Left forelimb (tissue), 1 donor: ENCODE measurements around the gene SHISAL1.

Source experiments
- DNase-seq: peaks from one replicate; pipeline ENCODE4 v3.0.0-alpha.2; 2018; ENCODE audit warnings: low spot score

The SHISAL1 gene

DNA sequence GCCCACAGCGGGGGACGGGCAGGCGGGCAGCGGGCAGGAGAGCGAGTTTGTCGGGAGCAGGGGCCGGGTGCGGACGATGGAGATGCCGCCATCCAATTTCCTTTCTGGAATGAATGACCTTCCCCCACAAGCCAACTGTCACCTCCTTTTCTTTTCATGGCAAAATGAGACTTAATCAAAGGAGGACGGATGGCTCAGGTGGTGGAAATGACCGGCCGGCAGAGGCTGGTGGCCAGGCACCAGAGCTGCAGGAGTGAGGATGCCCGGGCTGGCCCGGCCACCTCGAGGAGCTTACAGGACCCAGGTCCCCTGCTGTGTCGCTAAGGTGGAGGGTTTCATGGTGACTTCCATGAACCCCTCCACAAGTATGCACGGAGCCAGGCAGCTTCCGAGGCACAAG lies 11.7 kb downstream of the SHISAL1 start:
- DNase-seq = no peak

DNA sequence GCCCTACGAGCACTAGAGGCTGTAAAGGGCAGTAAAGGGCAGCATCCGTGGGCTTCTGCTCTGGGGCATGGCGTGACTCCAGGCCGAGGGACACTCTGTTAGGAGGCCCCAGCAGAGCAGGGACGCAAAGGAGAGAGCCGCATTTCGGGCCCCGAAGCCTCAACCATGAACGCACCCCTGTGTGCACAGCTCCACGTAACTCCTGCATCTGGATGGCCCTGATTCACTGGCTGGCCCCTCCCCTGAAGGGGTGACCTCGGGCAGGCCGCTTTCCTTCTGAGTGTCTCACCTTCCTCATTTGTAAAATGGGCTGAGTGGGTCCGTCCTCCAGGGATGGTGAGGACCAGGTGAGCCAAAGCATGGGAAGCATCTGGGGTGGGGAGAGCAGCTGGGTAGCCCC lies 13.6 kb downstream of the SHISAL1 start:
- no peak for DNase-seq

DNA sequence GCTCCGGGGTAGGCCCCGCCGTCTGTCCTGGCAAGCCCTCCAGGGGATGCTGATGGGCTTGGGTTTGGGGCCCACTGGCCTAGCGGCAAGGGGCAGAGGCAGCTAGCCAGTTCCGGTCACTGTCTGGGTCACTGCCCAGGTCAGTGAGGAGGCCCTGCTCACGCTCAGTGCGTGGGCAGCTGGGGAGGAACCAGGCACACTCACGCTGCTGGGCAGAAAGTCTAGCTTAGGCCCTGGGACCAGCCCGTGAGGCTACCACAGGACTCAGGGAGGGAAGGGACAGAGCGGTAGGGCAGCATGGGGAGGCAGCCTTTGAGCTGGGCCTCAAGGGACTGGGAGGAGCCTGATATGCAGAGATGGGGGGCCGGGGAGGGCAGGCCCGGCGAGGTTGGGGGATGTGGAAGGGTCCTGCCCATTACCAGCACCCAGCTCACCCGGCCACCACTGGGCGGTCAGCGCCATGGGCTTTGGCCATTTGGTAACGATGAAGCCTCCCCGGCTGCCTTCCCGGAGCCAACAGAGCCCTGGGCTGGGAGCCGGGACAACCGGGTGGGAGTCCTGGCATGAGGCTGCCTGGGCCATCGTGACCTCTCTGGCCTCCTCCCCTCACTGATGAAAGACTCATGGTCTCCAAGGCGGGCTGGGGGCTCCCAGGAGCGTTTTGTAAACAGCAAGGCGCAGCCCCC lies 14.2 kb downstream of the SHISAL1 start:
- DNase-seq = no peak

DNA sequence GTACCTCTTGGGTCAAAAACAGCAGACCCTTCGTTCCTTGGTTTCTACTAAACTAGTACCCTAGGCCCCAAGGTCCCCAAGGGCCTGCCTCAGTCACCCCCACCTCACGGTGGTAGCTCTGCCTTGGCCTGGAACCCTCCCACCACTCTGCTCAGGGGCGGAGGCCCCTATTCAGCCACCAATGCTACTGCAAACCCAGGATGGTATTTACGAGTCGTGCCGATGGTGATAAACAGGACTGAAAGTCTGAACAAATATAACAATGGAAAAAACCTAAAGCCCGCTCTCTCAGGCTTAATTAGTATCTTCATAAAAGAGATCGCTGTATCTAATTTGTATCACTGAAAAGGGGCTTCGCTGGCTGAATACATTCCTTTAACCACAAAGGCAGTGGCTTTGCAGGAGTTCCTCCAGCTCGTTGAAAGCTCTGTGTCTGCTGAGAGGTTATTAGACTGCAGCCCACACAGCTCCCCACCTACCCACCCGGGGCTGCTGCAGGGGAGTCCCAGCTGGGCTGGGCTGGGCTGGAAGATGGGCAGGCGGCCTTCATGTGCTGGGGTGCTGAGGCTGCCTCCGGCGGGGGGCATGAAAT lies 15.2 kb downstream of the SHISAL1 start:
- DNase-seq = no peak

GRCh38 chr22:44295406-44295805 lies 17.3 kb downstream of the SHISAL1 start:
- DNase-seq = no peak

- no peak for DNase-seq
Observed at GRCh38 chr22:44293876-44294275, 18.9 kb downstream of the SHISAL1 start.

DNA sequence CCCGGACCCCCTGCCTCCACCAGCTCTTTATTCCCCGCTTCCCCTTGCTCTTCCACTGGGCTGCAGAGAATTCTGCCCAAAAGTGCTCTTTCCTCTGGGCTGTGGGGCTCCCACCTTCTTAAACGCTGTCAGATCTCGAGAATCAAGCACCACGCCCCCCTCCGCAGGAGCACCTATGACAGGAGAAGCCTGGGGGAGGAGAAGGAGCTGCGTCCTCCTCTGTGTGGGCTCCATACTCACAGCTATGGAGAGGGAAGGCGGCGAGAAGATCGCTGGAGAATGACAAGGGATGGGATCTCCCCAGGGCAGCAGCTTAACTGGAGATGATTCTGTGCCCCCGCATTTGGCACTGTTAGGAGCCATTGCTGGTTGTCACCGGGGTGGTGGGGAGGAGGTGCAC lies 19.7 kb downstream of the SHISAL1 start:
- DNase-seq = no peak

GRCh38 chr22:44292521-44292920 lies 20.2 kb downstream of the SHISAL1 start:
- DNase-seq = no peak

DNA sequence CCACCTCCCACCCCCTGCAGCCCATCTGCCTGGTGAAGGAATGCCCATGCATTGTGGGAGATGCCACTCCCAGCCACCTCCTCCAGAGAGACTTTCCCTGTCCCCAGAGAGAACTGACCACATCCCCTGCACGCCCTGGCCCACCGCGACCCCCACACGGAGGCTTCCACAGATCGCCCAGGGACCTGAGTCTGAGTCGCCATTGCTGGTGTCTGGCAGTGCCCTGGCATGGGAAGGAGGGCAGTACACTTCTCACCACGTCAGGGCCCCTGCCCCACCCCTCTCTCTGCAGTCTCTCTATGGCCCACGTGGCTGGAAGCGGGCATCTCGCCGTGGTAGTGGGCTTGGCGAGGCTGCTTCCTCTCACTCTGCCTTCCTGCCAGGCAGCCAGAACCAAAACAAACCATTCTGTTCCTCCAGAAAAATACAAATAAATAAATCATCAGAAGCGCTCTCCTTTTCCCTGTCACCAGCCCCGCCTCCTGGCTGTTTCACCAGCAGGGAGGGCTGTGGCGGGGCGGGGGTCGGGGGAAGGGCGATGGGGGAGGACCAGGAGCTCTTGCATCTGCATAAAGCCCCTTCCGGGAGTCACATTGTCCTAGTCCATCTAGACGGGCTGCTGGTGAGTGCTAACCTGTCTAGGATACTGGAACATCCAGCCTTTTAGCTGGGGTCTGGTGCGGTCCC lies 20.9 kb downstream of the SHISAL1 start:
- DNase-seq = no peak

DNA sequence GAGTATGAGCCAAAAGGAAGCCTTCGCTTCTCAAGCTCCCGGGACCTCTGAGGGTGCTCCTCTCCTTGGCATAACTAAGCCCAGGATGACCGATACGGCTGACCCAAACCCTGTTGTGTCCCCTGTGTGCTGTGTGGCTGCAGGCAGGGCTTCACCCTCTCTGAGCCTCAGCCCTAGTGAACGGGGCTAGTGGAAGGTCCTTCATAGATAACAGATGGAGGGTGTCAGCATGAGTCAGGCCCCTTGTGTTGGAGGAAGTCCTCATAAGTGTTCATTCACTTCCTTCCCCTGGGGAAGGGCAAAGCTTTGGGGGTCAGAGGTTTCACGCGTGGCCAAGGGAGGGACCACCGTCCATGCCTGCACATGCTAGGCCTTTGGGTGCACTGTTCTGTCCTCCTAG lies 21.5 kb downstream of the SHISAL1 start:
- no peak for DNase-seq

DNA sequence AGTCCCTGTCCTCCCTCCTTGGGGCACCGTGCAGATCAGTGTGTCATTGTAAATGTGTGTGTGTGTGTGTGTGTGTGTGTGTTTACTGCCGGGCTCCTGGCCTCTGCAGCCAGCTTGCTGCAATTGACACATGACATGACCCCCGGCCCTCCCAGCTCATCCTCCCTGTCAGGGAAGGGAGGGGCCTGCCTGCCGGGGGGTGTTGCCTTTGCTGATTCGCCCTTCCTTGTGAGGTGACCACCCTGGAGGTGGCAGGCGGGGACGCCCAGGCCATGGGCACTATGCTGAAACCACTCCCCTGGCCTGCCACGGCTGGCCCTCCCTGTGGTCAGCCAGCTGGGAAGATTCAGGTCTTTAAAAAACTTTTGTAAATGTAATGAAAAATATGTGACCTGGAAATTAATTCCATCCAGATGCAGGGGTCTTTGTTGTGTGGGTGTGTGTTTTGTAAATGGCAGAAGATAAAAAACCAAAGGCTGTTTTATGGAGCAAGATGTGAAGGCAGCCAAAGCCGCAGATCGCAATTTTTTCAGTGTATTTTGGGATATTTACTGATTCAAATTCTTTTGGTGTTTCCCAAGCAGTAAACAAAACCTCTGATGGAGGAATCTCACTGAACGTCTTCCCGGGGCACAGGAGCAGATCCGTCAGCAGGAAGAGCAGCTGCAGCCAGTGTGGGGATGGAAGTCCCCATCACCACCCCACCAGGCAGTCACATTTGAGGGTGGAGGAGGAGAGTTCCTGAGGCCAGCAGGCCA lies 23.2 kb downstream of the SHISAL1 start:
- DNase-seq = no peak

- no peak for DNase-seq
Observed at GRCh38 chr22:44288913-44289312, 23.8 kb downstream of the SHISAL1 start.

GRCh38 chr22:44287741-44288140 lies 25.0 kb downstream of the SHISAL1 start:
- no peak for DNase-seq

DNA sequence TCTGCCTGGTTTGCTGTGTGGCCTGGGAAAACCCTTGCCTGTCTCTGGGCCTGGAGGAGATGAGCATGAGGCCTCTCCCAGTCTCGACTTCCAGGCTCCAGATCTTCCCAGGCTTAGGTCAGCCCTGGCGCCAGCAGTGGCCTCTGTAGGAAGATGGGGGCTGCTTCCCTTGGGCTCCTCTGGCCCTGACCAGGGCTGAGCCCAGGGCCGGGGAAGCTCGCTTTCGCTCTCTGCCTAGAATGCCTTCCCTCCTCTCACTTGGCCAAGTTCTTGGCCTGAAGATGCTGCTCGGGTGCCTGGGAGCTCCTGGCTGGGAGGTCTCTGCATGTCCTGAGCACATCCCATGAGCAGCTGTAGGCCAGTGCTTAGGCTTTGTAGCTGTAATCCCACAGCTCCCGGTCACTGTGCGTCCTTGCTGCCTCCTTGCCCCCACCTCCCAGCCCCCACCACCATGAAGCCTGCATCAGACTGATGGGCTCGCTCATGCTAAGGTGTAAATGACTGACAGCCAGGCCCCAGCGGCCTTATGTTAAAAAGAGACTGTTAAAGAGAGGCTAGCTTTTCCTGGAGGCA lies 25.5 kb downstream of the SHISAL1 start:
- no peak for DNase-seq

GRCh38 chr22:44286646-44287045 lies 26.1 kb downstream of the SHISAL1 start:
- DNase-seq = no peak

DNA sequence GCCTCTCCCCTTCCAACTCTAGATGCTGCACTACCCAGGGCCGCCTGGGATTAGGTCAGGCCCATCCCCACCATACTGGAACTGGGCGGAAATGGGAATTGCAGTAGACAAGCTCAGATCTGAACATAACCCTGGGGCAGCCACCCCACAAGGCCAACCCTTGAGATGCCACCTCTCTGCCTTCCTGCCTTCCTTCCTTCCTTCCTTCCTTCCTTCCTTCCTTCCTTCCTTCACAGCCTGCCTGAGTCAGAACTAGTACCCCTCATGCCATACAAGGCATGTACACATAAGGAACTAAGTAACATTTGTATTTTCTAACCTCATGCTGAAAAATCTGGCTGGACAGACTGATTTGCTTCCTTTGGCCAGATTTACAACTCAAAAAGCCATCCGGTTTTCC lies 28.0 kb downstream of the SHISAL1 start:
- DNase-seq = no peak

DNA sequence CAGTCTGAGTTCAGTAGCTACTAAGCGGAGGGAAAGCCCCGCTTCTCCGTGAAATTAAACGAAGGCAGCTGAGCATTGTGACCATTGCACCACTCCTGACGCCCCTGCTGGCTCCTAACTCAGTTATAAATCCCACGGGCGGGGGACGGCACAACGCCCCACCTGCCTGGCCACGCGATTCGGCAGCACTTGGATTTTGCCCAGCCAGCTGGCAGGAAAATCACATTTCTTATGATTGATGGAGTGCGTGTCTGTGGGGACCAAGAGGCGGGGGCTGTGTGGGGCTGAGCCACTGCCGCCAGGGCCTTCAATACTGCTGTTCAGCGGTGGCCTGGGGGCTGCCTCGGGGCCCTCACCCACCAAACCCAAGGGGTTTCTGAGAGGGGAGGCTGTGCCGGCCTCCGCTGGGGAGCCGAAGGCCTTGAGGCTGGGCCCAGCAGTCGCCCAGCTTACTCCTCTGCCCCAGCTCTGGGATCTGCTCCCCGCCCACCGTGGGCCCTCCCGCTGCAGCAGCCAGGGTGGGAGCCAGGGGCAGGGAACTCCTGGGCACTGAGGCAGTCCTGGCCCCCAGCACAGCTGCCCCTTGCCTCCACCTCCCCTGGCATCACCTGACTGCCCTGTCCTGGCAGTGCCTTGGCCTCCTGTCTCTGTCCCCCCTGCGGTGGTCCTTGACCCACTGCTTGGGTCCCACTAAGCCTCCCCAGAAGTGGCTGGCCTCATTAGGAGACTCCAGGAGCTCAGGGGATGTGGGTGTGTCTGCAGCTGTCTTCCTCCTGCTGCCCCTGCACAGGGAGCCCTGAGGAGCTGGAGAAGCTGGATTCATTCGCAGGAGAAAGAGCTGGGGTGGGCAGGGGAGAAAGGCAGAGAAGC lies 30.7 kb downstream of the SHISAL1 start:
- DNase-seq = no peak

- DNase-seq = no peak
Observed at GRCh38 chr22:44280665-44281188, 32.0 kb downstream of the SHISAL1 start.

DNA sequence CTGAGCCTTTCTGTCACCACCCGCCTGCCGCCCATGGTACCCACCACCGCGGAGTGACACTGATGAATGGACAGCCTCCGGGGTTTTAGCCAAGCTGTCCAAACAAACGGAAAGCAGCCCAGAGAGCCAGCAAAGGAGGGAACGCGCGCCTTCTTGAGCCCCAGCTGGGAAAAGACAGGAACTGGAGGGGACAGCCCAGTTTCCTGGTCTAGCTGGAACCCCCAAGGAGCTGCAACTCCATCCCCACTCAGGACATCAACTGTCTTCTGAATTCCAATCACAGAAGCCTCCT lies 33.7 kb downstream of the SHISAL1 start:
- DNase-seq = no peak

- no peak for DNase-seq
Observed at GRCh38 chr22:44278243-44279068, 34.3 kb downstream of the SHISAL1 start.
